ENCODE measurements around the gene GRIK1.

- no peak for TF ChIP-seq CTCF (optimal IDR thresholded peaks at IDR 0.05 in 1 of 3, IDR thresholded peaks at IDR 0.05 in 1 of 3, conservative IDR thresholded peaks at IDR 0.05 in 1 of 3; ENCODE audit: extremely low read depth in 1 of 3, insufficient read depth in 2 of 3, low read length in 3 of 3)
- TF ChIP-seq EZH2 (IDR thresholded peaks at IDR 0.05; ENCODE audit: low read length), result no peak
Measured at GRCh38 chr21:29506947-29507346, 432.8 kb downstream of the GRIK1 start.

Data from keratinocyte (primary cell).